Measurements from ENCODE around the gene CCR5.
"Not testable (repeated sequence)": the region's sequence is repeated elsewhere in the genome, so short reads cannot be mapped to it uniquely, and the experiment has no call there.

CCR5 gene

DNA sequence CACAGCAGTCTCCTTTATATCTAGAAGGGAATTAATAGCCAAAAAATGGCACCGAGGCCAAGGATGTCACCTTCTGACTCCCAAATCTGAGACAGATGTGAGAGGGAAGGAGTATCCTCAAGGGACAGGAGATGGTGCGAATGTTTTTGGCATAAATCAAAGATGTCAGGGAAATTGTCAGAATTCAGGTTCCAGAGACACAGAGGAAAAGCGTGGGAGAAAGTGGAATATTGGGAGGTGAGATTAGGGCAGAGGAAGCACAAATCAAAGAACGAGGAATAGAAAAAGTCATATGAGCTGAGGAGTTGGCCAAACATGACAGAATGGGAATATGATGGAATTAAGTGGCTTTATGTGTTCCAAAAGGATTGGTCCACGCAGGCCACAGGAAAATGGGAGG lies 30.1 kb downstream of the CCR5 start:
- Histone ChIP-seq H4K20me1 (ENCODE audit: insufficient read depth, low read length) (no peaks in the 10 kb centered on the region), H3K4me3 (ENCODE audit: low read depth, low read length, poor library complexity, severe bottlenecking) (no peak overlapping the region), H3K4me1 (ENCODE audit: insufficient read depth, low read length, severe bottlenecking) (no peaks in the 10 kb centered on the region), H3K27ac (ENCODE audit: low read depth, low read length, poor library complexity, severe bottlenecking) (no peak overlapping the region), H3K79me2 (ENCODE audit: insufficient read depth, low read length) (no peaks in the 10 kb centered on the region), H3K9me2 (ENCODE audit: low read depth, low read length) (no peaks in the 10 kb centered on the region), H3K27me3 (ENCODE audit: insufficient read depth, low read length) (0 out of 2 replicates have a peak, but pooled peaks cover 4% of the 10 kb centered on the region), H3K9me3 (ENCODE audit: low read length) (no peaks in the 10 kb centered on the region), H3K4me2 (ENCODE audit: low read length) (no peak overlapping the region), H3F3A (ENCODE audit: insufficient read depth, low read length) (no peaks in the 10 kb centered on the region), H3K9ac (ENCODE audit: low read length) (no peak overlapping the region), H3K36me3 (ENCODE audit: insufficient read depth, low read length) (no peaks in the 10 kb centered on the region), H2AFZ (ENCODE audit: low read length) (no peak overlapping the region)
- TF ChIP-seq, protein P1, sequence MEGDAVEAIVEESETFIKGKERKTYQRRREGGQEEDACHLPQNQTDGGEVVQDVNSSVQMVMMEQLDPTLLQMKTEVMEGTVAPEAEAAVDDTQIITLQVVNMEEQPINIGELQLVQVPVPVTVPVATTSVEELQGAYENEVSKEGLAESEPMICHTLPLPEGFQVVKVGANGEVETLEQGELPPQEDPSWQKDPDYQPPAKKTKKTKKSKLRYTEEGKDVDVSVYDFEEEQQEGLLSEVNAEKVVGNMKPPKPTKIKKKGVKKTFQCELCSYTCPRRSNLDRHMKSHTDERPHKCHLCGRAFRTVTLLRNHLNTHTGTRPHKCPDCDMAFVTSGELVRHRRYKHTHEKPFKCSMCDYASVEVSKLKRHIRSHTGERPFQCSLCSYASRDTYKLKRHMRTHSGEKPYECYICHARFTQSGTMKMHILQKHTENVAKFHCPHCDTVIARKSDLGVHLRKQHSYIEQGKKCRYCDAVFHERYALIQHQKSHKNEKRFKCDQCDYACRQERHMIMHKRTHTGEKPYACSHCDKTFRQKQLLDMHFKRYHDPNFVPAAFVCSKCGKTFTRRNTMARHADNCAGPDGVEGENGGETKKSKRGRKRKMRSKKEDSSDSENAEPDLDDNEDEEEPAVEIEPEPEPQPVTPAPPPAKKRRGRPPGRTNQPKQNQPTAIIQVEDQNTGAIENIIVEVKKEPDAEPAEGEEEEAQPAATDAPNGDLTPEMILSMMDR (IDR thresholded peaks at IDR 0.05; ENCODE audit: low read length): no peak
- no peak for TF ChIP-seq EZH2 (IDR thresholded peaks at IDR 0.05; ENCODE audit: borderline replicate concordance, low read length)

DNA sequence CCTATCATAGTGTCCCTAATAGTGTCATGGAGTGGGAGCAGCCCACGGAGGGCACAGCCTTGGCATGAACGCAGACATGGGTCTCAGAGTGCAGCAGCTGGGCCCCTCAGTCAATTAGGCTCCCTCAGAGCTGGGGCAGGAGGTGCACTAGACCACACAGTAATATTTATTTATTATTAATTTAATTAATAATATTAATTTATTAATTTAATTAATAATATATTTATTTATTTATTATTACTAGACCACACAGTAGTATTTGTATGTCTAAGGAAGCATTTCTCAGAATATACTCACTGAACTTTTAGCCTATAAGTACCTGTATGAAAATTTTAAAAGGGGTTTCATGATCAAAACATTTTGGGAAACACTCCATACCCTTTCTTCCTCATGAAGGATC lies 30.8 kb downstream of the CCR5 start:
- Histone ChIP-seq H3K4me2 (ENCODE audit: low read length) (no peak overlapping the region), H3K4me1 (ENCODE audit: insufficient read depth, low read length, severe bottlenecking) (no peaks in the 10 kb centered on the region), H3K9me3 (ENCODE audit: low read length) (no peaks in the 10 kb centered on the region), H3K27ac (ENCODE audit: low read depth, low read length, poor library complexity, severe bottlenecking) (no peak overlapping the region), H4K20me1 (ENCODE audit: insufficient read depth, low read length) (no peaks in the 10 kb centered on the region), H3F3A (ENCODE audit: insufficient read depth, low read length) (no peaks in the 10 kb centered on the region), H3K9ac (ENCODE audit: low read length) (no peak overlapping the region), H3K9me2 (ENCODE audit: low read depth, low read length) (no peaks in the 10 kb centered on the region), H2AFZ (ENCODE audit: low read length) (no peak overlapping the region), H3K36me3 (ENCODE audit: insufficient read depth, low read length) (no peaks in the 10 kb centered on the region), H3K27me3 (ENCODE audit: insufficient read depth, low read length) (0 out of 2 replicates have a peak, but pooled peaks cover 4% of the 10 kb centered on the region), H3K79me2 (ENCODE audit: insufficient read depth, low read length) (no peaks in the 10 kb centered on the region), H3K4me3 (ENCODE audit: low read depth, low read length, poor library complexity, severe bottlenecking) (no peak overlapping the region)
- TF ChIP-seq, protein P1 (IDR thresholded peaks at IDR 0.05; ENCODE audit: low read length): no peak
- no peak for TF ChIP-seq EZH2 (IDR thresholded peaks at IDR 0.05; ENCODE audit: borderline replicate concordance, low read length)

GRCh38 chr3:46402902-46403301 lies 32.2 kb downstream of the CCR5 start:
- not testable (repeated sequence) for H3K27me3 ChIP-seq (ENCODE audit: insufficient read depth, low read length); H3F3A ChIP-seq (ENCODE audit: insufficient read depth, low read length); H3K36me3 ChIP-seq (ENCODE audit: insufficient read depth, low read length); H3K4me3 ChIP-seq (ENCODE audit: low read depth, low read length, poor library complexity, severe bottlenecking); H3K27ac ChIP-seq (ENCODE audit: low read depth, low read length, poor library complexity, severe bottlenecking); H3K4me2 ChIP-seq (ENCODE audit: low read length); H3K9me2 ChIP-seq (ENCODE audit: low read depth, low read length); H3K79me2 ChIP-seq (ENCODE audit: insufficient read depth, low read length); H3K4me1 ChIP-seq (ENCODE audit: insufficient read depth, low read length, severe bottlenecking); H4K20me1 ChIP-seq (ENCODE audit: insufficient read depth, low read length); H2AFZ ChIP-seq (ENCODE audit: low read length); H3K9ac ChIP-seq (ENCODE audit: low read length); H3K9me3 ChIP-seq (ENCODE audit: low read length)

DNA sequence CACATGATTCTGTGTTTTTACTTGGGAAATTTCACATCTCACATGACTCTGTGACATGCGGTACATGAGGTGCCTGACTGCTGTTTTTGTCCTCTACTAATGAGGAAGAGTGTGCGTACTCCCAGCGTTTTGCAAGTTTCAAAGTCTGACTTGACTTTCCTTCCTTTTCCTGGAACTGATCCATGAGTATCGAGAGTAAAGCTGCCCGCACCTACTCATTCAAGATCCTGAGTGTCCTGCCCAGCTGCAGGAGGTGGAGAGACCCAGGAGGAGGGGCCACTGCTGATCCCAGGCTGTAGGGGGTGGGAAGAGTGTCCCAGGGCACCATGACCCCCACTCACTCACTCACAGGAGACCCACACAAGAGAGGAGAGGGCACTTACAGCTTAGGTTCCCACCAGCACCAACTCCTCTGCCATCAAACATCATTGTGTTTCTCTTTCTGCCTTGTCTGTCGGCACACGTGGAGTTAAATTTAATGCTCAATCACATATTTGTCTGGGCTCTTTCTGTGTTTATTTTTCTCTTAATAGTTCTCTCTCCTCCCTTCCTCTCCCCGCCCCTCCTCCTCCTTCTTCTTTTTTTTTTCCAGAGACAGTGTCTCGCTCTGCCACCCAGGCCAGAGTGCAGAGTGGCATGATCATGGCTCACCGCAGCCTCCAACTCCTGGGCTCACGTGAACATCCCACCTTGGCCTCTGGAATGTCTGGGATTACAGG lies 34.7 kb downstream of the CCR5 start:
- Histone ChIP-seq H3K9me3 (ENCODE audit: low read length) (no peaks in the 10 kb centered on the region), H3K4me1 (ENCODE audit: insufficient read depth, low read length, severe bottlenecking) (no peaks in the 10 kb centered on the region), H3K4me3 (ENCODE audit: low read depth, low read length, poor library complexity, severe bottlenecking) (no peak overlapping the region), H3K9ac (ENCODE audit: low read length) (no peak overlapping the region), H2AFZ (ENCODE audit: low read length) (no peak overlapping the region), H3K36me3 (ENCODE audit: insufficient read depth, low read length) (no peaks in the 10 kb centered on the region), H3K4me2 (ENCODE audit: low read length) (no peak overlapping the region), H3K79me2 (ENCODE audit: insufficient read depth, low read length) (no peaks in the 10 kb centered on the region), H4K20me1 (ENCODE audit: insufficient read depth, low read length) (no peaks in the 10 kb centered on the region), H3K9me2 (ENCODE audit: low read depth, low read length) (no peaks in the 10 kb centered on the region), H3K27ac (ENCODE audit: low read depth, low read length, poor library complexity, severe bottlenecking) (no peak overlapping the region), H3K27me3 (ENCODE audit: insufficient read depth, low read length) (no peaks in the 10 kb centered on the region; the same call in 1 of the 2 replicates), H3F3A (ENCODE audit: insufficient read depth, low read length) (no peaks in the 10 kb centered on the region)
- TF ChIP-seq EZH2 (IDR thresholded peaks at IDR 0.05; ENCODE audit: borderline replicate concordance, low read length): no peak
- TF ChIP-seq, protein P1 (IDR thresholded peaks at IDR 0.05; ENCODE audit: low read length): no peak
